HCT116 (cell line): ENCODE measurements around the gene APP. TPM values are rescaled to one million over a fixed set of nuclear protein-coding genes. Genes with fewer than 3 reads are reported as not detected.

Source experiments
- ATAC-seq: fragments of 200-7000 bp; cut with Tn5 transposase; 2 replicates; pipeline ENCODE4 v1.9.1; 2020; ENCODE audit warnings: mild to moderate bottlenecking, moderate library complexity
- BruUV-seq: library from RNA; stranded (reverse); fragments of 400-500 nt; replicated peaks from 2 replicates; lab custom pipeline; 2021; lab: Mats Ljungman, UMichigan
- CTCF ChIA-PET: fragments of 300-600 bp; sonication (Branson Sonifier 250); formaldehyde crosslinking; loops from one replicate; lab custom pipeline; 2021; ENCODE audit warnings: antibody characterized with exemption; lab: Charles Lee
- POLR2A ChIA-PET: fragments of 300-600, 350-600 bp; sonication (Branson Sonifier 250); formaldehyde crosslinking; loops from one replicate; lab custom pipeline; 2021; ENCODE audit warnings: antibody characterized with exemption; lab: Charles Lee
- RAD21 ChIA-PET, 2 experiments: fragments of 300-600 bp; sonication (Branson Sonifier 250); formaldehyde crosslinking; loops; one replicate each; lab custom pipeline; 2023; ENCODE audit warnings: low total read pairs in 2 of 2; ENCODE audit not compliant: uncharacterized antibody in 2 of 2, unreplicated experiment in 2 of 2, low non-redundant PET in 1 of 2; lab: Charles Lee
- DNase-seq: peaks from one replicate; pipeline ENCODE4 v3.0.0-alpha.2; 2010; ENCODE audit warnings: low read depth, low spot score
- H2AFZ ChIP-seq: fragments of 200-600 bp; shearing (Covaris generic), sonication (generic); 2 replicates; pipeline ENCODE4 v1.6.1; 2017; ENCODE audit warnings: low read depth, mixed run types, mixed read lengths, antibody characterized with exemption, low read length; ENCODE audit not compliant: poor library complexity, severe bottlenecking
- H3K27ac ChIP-seq: 2 replicates; pipeline ENCODE4 v1.5.1; 2012; ENCODE audit warnings: low read depth, low read length
- H3K27me3 ChIP-seq: fragments of 200-600 bp; sonication (generic); 2 replicates; pipeline ENCODE4 v1.6.1; 2016; ENCODE audit warnings: mixed run types, low read length, mixed read lengths; ENCODE audit not compliant: insufficient read depth
- H3K36me3 ChIP-seq, 2 experiments: fragments of 200-500 bp in 1 of 2; fragments of 200-600 bp in 1 of 2; sonication (Bioruptor generic) in 1 of 2; sonication (generic) in 1 of 2; 2 replicates each; pipeline versions ENCODE4 v1.5.1 to v1.6.1; 2014 to 2016; ENCODE audit warnings: low read length in 2 of 2, inconsistent platforms in 1 of 2, mixed read lengths in 1 of 2, mixed run types in 1 of 2; ENCODE audit not compliant: insufficient read depth in 2 of 2, control insufficient read depth in 1 of 2
- H3K4me1 ChIP-seq, 2 experiments: fragments of 200-600 bp in 1 of 2; sonication (generic) in 1 of 2; 2 replicates each; pipeline versions ENCODE4 v1.5.1 to v1.6.1; 2012 to 2017; ENCODE audit warnings: low read length in 2 of 2, inconsistent platforms in 1 of 2, mild to moderate bottlenecking in 1 of 2, mixed read lengths in 1 of 2, mixed run types in 1 of 2, moderate library complexity in 1 of 2; ENCODE audit not compliant: insufficient read depth in 2 of 2, control insufficient read depth in 1 of 2
- H3K4me2 ChIP-seq: fragments of 200-600 bp; sonication (generic); 2 replicates; pipeline ENCODE4 v1.6.1; 2017; ENCODE audit warnings: mixed run types, low read length, mixed read lengths
- H3K4me3 ChIP-seq, 2 experiments: fragments of 200-600 bp in 1 of 2; sonication (generic) in 1 of 2; replicated peaks in 1 of 2; 2 replicates each; pipeline ENCODE4 v1.5.1; 2011 to 2016; ENCODE audit warnings: low read length in 2 of 2, control low read depth in 1 of 2, low read depth in 1 of 2, mild to moderate bottlenecking in 1 of 2, mixed read lengths in 1 of 2, mixed run types in 1 of 2
- H3K79me2 ChIP-seq: fragments of 200-600 bp; sonication (generic); 2 replicates; pipeline ENCODE4 v1.6.1; 2017; ENCODE audit warnings: mild to moderate bottlenecking, mixed run types, low read length, moderate library complexity, mixed read lengths; ENCODE audit not compliant: insufficient read depth
- H3K9ac ChIP-seq: fragments of 200-600 bp; sonication (generic); 2 replicates; pipeline ENCODE4 v1.6.1; 2016; ENCODE audit warnings: low read length, mixed read lengths
- H3K9me2 ChIP-seq: fragments of 200-600 bp; sonication (generic), shearing (Covaris generic); 2 replicates; pipeline ENCODE4 v1.6.1; 2017; ENCODE audit warnings: mixed run types, mild to moderate bottlenecking, moderate library complexity; ENCODE audit not compliant: insufficient read depth
- H3K9me3 ChIP-seq, 2 experiments: fragments of 200-500 bp in 1 of 2; fragments of 200-600 bp in 1 of 2; sonication (Bioruptor generic) in 1 of 2; sonication (generic) in 1 of 2; 2 replicates each; pipeline ENCODE4 v1.6.1; 2014 to 2017; ENCODE audit warnings: low read length in 2 of 2, mixed read lengths in 2 of 2, inconsistent platforms in 1 of 2, low read depth in 1 of 2, mild to moderate bottlenecking in 1 of 2, mixed run types in 1 of 2, moderate library complexity in 1 of 2; ENCODE audit not compliant: control insufficient read depth in 1 of 2, insufficient read depth in 1 of 2
- H4K20me1 ChIP-seq: fragments of 200-600 bp; sonication (generic), shearing (Covaris generic); 2 replicates; pipeline ENCODE4 v1.6.1; 2017; ENCODE audit warnings: mixed run types, mild to moderate bottlenecking, moderate library complexity; ENCODE audit not compliant: insufficient read depth
- ATF3 ChIP-seq: IDR thresholded peaks from 2 replicates; pipeline ENCODE4 v1.6.1; 2012
- CEBPB ChIP-seq: IDR thresholded peaks from 2 replicates; pipeline ENCODE4 v1.6.1; 2012; ENCODE audit warnings: low read depth
- EGR1 ChIP-seq: IDR thresholded peaks from 2 replicates; pipeline ENCODE4 v1.6.1; 2012; ENCODE audit warnings: low read depth
- EZH2 ChIP-seq: fragments of 200-600 bp; sonication (generic); IDR thresholded peaks from 2 replicates; pipeline ENCODE4 v1.6.1; 2017; ENCODE audit warnings: antibody characterized with exemption, mixed run types
- FOSL1 ChIP-seq: IDR thresholded peaks from 2 replicates; pipeline ENCODE4 v1.6.1; 2012; ENCODE audit warnings: low read depth
- JUND ChIP-seq: IDR thresholded peaks from 2 replicates; pipeline ENCODE4 v1.6.1; 2012
- POLR2A ChIP-seq: IDR thresholded peaks from 2 replicates; pipeline ENCODE4 v1.7.0; 2011; ENCODE audit warnings: borderline replicate concordance; ENCODE audit not compliant: insufficient read depth, insufficient read length; ENCODE audit errors: extremely low read depth
- RAD21 ChIP-seq: IDR thresholded peaks from 2 replicates; pipeline ENCODE4 v1.6.1; 2012; ENCODE audit warnings: low read depth, mild to moderate bottlenecking
- SIN3A ChIP-seq: IDR thresholded peaks from 2 replicates; pipeline ENCODE4 v1.6.1; 2012; ENCODE audit warnings: low read depth
- SP1 ChIP-seq: IDR thresholded peaks from 2 replicates; pipeline ENCODE4 v1.6.1; 2012; ENCODE audit warnings: low read depth
- YY1 ChIP-seq: IDR thresholded peaks from 2 replicates; pipeline ENCODE4 v1.6.1; 2011; ENCODE audit warnings: low read length, low read depth, moderate library complexity, mild to moderate bottlenecking; ENCODE audit not compliant: insufficient replicate concordance; ENCODE audit errors: extremely low read depth
- ZBTB33 ChIP-seq: IDR thresholded peaks from 2 replicates; pipeline ENCODE4 v1.6.1; 2011; ENCODE audit warnings: mild to moderate bottlenecking, low read length, moderate library complexity; ENCODE audit not compliant: insufficient replicate concordance; ENCODE audit errors: extremely low read depth
- ZFX ChIP-seq: fragments of 450-650 bp; IDR thresholded peaks from 2 replicates; pipeline ENCODE4 v1.6.1; 2017
- ZNF274 ChIP-seq: fragments of 200-500 bp; sonication (Bioruptor generic); IDR thresholded peaks from 2 replicates; pipeline ENCODE4 v1.6.1; 2014; ENCODE audit warnings: mild to moderate bottlenecking, low read depth, low read length, inconsistent platforms
- intact Hi-C: fragments of 100-400 bp; cut with micrococcal nuclease; formaldehyde crosslinking; loops from 2 replicates; pipeline ENCODE4 v1.10.0; 2022
- total RNA-seq: library from RNA; stranded (reverse); gene quantifications from one replicate; pipeline ENCODE4 v1.2.1, GENCODE V29; 2021; ENCODE audit not compliant: unreplicated experiment

APP gene
- total RNA-seq, 1 experiment from 2014 or later: 267 TPM

- TF ChIP-seq ZBTB33: no peak
Observed at GRCh38 chr21:25836396-25836795, 334.2 kb downstream of the APP start (continued).

GRCh38 chr21:25834381-25834780 is 336.2 kb downstream of the APP start:
- intact Hi-C loops: no loop called here
- ChIA-PET CTCF (no interaction called here), RAD21 (no interaction called here)

More at GRCh38 chr21:25834381-25834780, 336.2 kb downstream of the APP start:
- no peaks in the 10 kb centered on the region for H4K20me1 ChIP-seq
- H2AFZ ChIP-seq: no peak overlapping the region
- no peaks in the 10 kb centered on the region for H3K9me2 ChIP-seq
- TF ChIP-seq YY1 (no peak), EGR1 (no peak), JUND (no peak), ZNF274 (no peak), EZH2 (no peak), FOSL1 (no peak), ATF3 (no peak), SIN3A (no peak), CEBPB (no peak), ZBTB33 (no peak), SP1 (no peak), RAD21 (no peak), POLR2A (no peak), ZFX (no peak)
- no peak overlapping the region for H3K27ac ChIP-seq
- H3K27me3 ChIP-seq: no peaks in the 10 kb centered on the region
- H3K36me3 ChIP-seq: no peaks in the 10 kb centered on the region
- no peak overlapping the region for H3K4me2 ChIP-seq
- H3K9me3 ChIP-seq: no peaks in the 10 kb centered on the region
- ATAC-seq: no peak
- no peak for DNase-seq
- H3K4me1 ChIP-seq: no peaks in the 10 kb centered on the region
- no TSS peak for BruUV-seq
- H3K9ac ChIP-seq: no peak overlapping the region
- H3K79me2 ChIP-seq: no peaks in the 10 kb centered on the region
- H3K4me3 ChIP-seq: no peak overlapping the region
- POLR2A ChIA-PET: no interaction called here
